AG09319 (cell line): Measurements from ENCODE around the gene PRG3.

Experiments used
- DNase-seq: peaks from one replicate; pipeline ENCODE4 v3.0.0-alpha.2; 2010; ENCODE audit warnings: low read depth; ENCODE audit errors: extremely low read depth
- TF ChIP-seq, protein P1 (sequence below): IDR thresholded peaks from 2 replicates; pipeline ENCODE4 v1.5.1; 2011; ENCODE audit warnings: low read depth, mild to moderate bottlenecking, inconsistent platforms, low read length, moderate library complexity

Gene PRG3

DNA sequence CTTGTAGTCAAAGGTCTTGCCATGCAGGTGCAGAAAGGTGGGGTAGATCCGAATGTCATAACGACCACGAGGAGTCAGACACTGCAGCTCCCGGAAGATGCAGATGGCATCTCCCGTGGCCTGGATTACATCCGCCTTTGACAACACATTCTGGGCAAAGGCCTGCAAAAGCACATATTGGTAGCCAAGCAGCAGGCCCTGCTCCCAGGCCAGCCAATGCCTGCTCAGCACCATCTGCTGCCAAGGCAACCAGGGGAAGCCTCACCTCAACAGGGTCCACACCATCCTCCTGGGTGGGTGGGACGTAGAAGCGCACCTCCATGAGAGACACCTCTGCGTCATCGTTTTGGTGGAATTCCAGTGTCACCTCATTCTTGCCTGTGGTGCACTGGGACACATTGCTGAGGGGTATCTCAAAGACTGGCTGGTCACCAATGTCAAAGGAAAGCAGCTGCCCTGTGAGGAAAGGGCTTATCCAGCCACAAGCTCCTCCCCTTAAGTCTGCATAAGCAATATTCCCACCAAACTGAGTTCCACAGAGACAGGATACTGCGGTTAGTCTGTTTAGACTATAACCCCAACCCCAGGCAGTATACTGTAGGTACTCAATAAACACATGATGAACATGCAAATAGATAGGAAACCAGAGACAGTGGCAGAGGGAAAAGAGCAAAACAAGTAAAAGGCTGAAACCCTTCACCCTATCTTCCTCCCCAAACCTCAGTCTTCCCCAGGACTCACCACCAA lies 48.1 kb downstream of the PRG3 start:
- DNase-seq: no peak

DNA sequence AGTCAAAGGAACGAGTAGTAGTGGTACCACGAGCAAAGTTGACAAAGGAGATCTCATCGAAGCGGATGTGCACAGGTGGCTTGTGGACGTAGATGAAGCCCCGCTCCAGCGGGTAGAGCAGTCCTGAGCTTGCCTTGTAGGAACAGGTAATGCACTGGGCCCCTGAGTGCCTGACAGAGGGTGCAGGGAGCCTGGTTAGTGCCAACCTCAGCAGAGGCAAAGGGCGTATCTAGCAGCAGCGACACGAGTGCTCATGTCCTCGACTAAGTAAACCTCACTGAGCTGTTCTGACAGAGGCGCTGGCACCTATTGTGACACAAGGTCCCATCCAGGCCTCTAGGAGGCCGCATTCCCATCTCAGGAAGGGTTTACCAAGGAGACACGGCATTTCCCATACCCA lies 49.2 kb downstream of the PRG3 start:
- TF ChIP-seq, protein P1, sequence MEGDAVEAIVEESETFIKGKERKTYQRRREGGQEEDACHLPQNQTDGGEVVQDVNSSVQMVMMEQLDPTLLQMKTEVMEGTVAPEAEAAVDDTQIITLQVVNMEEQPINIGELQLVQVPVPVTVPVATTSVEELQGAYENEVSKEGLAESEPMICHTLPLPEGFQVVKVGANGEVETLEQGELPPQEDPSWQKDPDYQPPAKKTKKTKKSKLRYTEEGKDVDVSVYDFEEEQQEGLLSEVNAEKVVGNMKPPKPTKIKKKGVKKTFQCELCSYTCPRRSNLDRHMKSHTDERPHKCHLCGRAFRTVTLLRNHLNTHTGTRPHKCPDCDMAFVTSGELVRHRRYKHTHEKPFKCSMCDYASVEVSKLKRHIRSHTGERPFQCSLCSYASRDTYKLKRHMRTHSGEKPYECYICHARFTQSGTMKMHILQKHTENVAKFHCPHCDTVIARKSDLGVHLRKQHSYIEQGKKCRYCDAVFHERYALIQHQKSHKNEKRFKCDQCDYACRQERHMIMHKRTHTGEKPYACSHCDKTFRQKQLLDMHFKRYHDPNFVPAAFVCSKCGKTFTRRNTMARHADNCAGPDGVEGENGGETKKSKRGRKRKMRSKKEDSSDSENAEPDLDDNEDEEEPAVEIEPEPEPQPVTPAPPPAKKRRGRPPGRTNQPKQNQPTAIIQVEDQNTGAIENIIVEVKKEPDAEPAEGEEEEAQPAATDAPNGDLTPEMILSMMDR: no peak

More for the DNA sequence above, 48.1 kb downstream of the PRG3 start:
- TF ChIP-seq, protein P1: no peak

DNA sequence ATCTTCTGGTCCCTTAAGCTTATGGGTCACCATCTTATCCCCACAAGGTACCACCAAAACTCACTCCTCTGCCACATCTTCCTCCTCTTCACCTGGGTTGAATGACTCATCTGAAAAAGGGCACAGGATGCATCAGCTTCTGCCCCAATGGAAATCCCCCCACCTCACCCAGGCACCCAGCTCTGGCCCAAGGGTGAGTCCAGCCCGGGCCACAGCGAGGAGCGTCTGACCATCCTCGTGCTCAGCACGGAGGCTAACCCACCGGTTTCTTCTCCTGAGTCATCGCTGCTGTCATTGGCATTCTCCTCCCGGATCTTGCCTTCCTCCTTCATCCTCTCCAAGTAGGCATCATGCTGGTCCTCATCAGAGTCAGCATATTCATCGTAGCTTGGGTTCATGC lies 50.9 kb downstream of the PRG3 start:
- DNase-seq: no peak
- TF ChIP-seq, protein P1: no peak

More for the DNA sequence above, 49.2 kb downstream of the PRG3 start:
- no peak for DNase-seq

DNA sequence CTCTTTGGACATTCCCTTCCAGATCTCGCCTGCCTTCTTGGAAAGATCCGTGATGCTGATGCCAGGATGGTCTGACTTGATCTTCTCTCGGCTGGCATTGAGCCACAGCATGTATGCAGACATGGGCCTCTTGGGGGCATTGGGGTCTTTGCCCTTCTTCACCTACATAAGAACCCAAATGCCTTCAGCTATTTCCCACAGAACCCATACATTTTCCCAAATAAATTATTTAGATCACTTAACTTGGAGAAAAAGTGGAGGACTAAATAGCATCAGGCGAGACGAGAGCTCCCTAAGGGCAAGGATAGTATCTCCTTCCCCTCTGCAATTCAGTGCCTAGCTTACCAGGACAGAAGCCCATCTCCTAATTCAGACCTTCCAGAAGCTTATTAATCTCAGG lies 53.2 kb downstream of the PRG3 start:
- no peak for DNase-seq
- TF ChIP-seq, protein P1: no peak
